ENCODE results near the gene GADL1. TPM values are rescaled to one million over a fixed set of nuclear protein-coding genes. Genes with fewer than 3 reads are reported as not detected.

The GADL1 gene
- total RNA-seq, 4 donors from 2014 or later: 0.13 to 0.55 (median 0.42) TPM

DNA sequence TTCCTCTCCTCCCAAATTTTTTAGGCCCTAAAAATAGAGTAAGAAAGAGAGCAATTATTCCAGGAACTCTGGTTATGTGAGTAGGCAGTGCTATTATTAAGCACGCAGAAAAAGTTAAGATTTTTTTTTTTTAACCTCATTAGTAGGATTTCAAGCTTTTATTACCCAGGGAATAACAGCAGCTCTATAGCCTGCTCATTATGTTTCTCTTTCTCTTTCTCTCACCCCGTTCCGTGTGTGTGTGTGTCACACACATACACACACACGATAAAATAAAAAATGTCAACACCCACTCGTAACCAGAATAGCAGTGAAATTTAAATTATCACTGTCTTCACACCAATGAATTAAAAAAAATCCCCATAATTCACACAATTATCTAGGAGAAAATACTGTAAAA, 30.3 kb downstream of the GADL1 start:
- Histone ChIP-seq H3K4me3 (peak overlapping the region; percentile 4 to 40 (median 23)), H3K27ac (peak overlapping the region in 3 of 4 donors; percentile 16 to 62 (median 50)), H3K36me3 (no peaks in the 10 kb centered on the region), H3K4me1 (peaks cover 14 to 23% of the 10 kb centered on the region in 2 donors), H3K9me3 (no peaks in the 10 kb centered on the region), H3K27me3 (no peaks in the 10 kb centered on the region)
- in situ Hi-C loops (cut with MboI; ENCODE audit: low sequenced_read_pairs in 4 of 4) (no loop called here), intact Hi-C loops (cut with DNase I; ENCODE audit: low total_unique reads) (no loop called here)
- DNase-seq (no peak), ATAC-seq (peak in 1 of 2 donors; percentile 72)
- TF ChIP-seq, protein P1, sequence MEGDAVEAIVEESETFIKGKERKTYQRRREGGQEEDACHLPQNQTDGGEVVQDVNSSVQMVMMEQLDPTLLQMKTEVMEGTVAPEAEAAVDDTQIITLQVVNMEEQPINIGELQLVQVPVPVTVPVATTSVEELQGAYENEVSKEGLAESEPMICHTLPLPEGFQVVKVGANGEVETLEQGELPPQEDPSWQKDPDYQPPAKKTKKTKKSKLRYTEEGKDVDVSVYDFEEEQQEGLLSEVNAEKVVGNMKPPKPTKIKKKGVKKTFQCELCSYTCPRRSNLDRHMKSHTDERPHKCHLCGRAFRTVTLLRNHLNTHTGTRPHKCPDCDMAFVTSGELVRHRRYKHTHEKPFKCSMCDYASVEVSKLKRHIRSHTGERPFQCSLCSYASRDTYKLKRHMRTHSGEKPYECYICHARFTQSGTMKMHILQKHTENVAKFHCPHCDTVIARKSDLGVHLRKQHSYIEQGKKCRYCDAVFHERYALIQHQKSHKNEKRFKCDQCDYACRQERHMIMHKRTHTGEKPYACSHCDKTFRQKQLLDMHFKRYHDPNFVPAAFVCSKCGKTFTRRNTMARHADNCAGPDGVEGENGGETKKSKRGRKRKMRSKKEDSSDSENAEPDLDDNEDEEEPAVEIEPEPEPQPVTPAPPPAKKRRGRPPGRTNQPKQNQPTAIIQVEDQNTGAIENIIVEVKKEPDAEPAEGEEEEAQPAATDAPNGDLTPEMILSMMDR (IDR thresholded peaks at IDR 0.05 in 4 of 5, conservative IDR thresholded peaks at IDR 0.05 in 1 of 5): no peak
- TF ChIP-seq POLR2A (IDR thresholded peaks at IDR 0.05): no peak

DNA sequence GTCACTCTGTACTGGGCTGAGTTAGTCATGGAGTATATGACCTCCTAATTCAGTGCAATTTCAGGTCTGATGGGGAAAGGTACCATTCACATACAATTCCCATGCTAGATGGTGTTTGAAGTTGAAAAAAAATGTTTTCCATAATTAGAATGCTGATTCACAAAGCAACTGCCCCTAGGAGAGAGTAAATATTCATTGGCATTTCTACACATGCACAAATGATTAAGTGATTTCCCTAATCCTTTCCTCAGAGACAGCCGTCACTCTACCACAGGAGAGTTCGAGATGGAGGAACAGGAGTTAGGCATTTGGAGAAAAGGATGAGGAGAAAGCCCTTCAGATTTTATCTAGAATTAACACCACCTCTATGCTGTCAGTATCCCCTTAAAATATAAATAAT, 32.5 kb downstream of the GADL1 start:
- H3K9me3 ChIP-seq: no peaks in the 10 kb centered on the region
- H3K4me3 ChIP-seq: no peak overlapping the region
- TF ChIP-seq, protein P1 (IDR thresholded peaks at IDR 0.05 in 4 of 5, conservative IDR thresholded peaks at IDR 0.05 in 1 of 5): no peak
- no peak for TF ChIP-seq POLR2A (IDR thresholded peaks at IDR 0.05)
- DNase-seq: no peak
- H3K4me1 ChIP-seq: peaks cover 7 to 16% of the 10 kb centered on the region in 2 donors
- in situ Hi-C loops (cut with MboI; ENCODE audit: low sequenced_read_pairs in 4 of 4): no loop called here
- intact Hi-C loops (cut with DNase I; ENCODE audit: low total_unique reads): no loop called here
- H3K36me3 ChIP-seq: no peaks in the 10 kb centered on the region
- no peak overlapping the region for H3K27ac ChIP-seq
- ATAC-seq: no peak
- no peaks in the 10 kb centered on the region for H3K27me3 ChIP-seq

DNA sequence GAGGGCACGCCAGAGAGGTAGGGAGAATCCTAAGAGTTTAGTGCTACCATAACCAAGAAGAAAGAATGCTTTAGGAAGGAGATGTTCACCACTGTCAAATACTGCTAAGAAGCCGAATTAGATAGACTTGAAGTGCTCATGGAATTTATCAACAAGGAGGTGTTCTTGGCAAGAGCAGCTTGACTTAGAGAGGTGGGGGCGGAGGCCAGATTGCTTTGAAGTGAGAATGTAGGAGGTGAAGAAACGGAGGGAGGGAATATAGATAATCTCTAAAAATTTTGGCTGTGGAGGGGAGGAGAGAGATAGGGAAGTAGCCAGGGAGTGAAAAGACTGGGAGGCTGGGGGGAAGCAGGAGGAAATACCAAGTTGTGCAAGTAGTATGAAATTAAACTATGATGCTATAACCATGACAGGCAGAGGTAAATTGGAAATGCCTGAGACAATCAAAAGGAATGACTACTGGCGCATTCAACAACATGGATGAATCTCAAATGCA, 35.5 kb downstream of the GADL1 start:
- no peak for DNase-seq
- TF ChIP-seq, protein P1 (IDR thresholded peaks at IDR 0.05 in 4 of 5, conservative IDR thresholded peaks at IDR 0.05 in 1 of 5): no peak
- no peak for TF ChIP-seq POLR2A (IDR thresholded peaks at IDR 0.05)
- H3K4me1 ChIP-seq: peaks cover 7 to 23% of the 10 kb centered on the region in 2 donors
- no peaks in the 10 kb centered on the region for H3K9me3 ChIP-seq
- H3K36me3 ChIP-seq: no peaks in the 10 kb centered on the region
- no peak overlapping the region for H3K4me3 ChIP-seq
- intact Hi-C loops (cut with DNase I; ENCODE audit: low total_unique reads) (no loop called here), in situ Hi-C loops (cut with MboI; ENCODE audit: low sequenced_read_pairs in 4 of 4) (no loop called here)
- ATAC-seq: no peak
- no peak overlapping the region for H3K27ac ChIP-seq
- no peaks in the 10 kb centered on the region for H3K27me3 ChIP-seq

DNA sequence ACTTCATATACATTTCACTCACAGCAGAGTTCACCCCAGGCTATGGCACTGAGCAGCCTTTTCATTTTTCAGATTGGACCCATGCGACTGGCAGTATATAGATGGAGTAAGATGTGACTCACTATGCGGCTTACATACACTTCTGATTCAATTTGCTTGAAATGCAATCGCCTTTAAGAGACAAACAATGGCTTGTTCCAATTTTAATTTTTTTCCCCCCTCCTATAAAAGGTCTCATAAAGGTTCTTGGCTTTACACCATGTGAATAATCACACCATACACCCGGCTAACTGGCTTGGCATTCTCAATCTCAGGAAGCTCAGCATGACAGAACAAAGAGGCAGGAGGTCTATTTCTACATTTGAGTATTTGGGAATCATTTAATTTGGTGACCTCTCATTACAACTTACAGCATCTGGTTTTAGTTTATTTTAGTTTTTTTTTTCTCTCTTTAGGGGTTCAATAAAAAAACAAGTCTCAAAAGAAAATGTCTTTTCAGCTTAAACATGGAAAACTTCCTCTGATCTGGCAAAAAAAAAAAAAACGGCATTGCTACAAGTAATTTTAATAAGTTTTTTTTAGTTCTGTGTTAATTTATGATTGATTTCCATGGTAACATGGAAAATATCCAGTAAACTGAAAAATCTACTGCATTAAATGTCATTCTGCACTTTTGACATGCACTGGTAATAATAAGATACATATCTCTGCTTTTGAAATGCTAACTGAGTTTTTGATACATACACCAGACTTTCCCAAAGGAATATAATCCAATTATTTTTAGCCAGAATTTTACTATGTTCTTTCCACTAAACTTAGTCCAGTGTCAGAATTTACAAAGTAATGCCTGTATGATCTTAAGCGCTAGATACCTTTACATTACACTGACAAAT, 38.8 kb downstream of the GADL1 start:
- intact Hi-C loops (cut with DNase I; ENCODE audit: low total_unique reads): no loop called here

More for the DNA sequence above, 38.8 kb downstream of the GADL1 start:
- H3K36me3 ChIP-seq: no peaks in the 10 kb centered on the region
- ATAC-seq (no peak), DNase-seq (no peak)
- H3K4me1 ChIP-seq: peaks cover 6 to 7% of the 10 kb centered on the region in 2 donors
- peak overlapping the region in 2 of 4 donors; percentile 22 to 52 for H3K27ac ChIP-seq
- no peak overlapping the region for H3K4me3 ChIP-seq
- TF ChIP-seq POLR2A (IDR thresholded peaks at IDR 0.05): no peak
- TF ChIP-seq, protein P1 (IDR thresholded peaks at IDR 0.05 in 4 of 5, conservative IDR thresholded peaks at IDR 0.05 in 1 of 5): no peak
- H3K27me3 ChIP-seq: no peaks in the 10 kb centered on the region
- in situ Hi-C loops (cut with MboI; ENCODE audit: low sequenced_read_pairs in 4 of 4): no loop called here
- no peaks in the 10 kb centered on the region for H3K9me3 ChIP-seq

Data from gastrocnemius medialis (tissue), 4 donors.